Fibroblast of peridontal ligament (primary cell): ENCODE measurements around the gene RFX8.
A peak's percentile ranks its signal among the peaks of the same experiment; 100 is the strongest.

ENCODE experiments used
- DNase-seq: peaks from one replicate; pipeline ENCODE4 v3.0.0-alpha.2; 2010; ENCODE audit errors: extremely low read depth

RFX8 gene

GRCh38 chr2:101349893-101350662, 124.8 kb downstream of the RFX8 start:
- peak; percentile 71 for DNase-seq

- no peak for DNase-seq
Observed at GRCh38 chr2:101348883-101349282, 126.0 kb downstream of the RFX8 start.
